ENCODE results near the gene DENND4A.

DNA sequence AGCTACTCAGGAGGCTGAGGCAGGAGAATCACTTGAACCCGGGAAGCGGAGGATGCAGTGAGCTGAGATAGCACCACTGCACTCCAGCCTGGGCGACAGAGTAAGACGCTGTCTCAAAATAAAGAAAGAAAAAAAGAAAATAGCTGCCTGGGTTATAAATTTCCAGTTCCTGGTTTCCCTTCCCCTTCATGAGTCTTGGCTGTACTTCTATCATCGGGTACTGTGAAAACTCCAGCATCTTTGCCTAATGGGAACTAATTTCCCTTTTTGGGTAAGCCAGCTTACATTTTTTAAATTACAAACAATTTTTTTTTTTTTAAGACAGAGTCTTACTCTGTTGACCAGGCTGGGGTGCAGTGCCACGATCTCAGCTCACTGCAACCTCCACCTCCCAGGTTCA is 15.0 kb downstream of the DENND4A start:
- no peak for TF ChIP-seq ZNF843 (tag by site-specific recombination; IDR thresholded peaks at IDR 0.05)
- TF ChIP-seq ZNF274 (IDR thresholded peaks at IDR 0.05; ENCODE audit: low read length), result no peak
- no peak for TF ChIP-seq ZNF274 (tag by site-specific recombination; IDR thresholded peaks at IDR 0.05; ENCODE audit: borderline replicate concordance)
- TF ChIP-seq ZNF133 (tag by site-specific recombination; IDR thresholded peaks at IDR 0.05), result no peak
- TF ChIP-seq ZNF561 (tag by site-specific recombination; IDR thresholded peaks at IDR 0.05; ENCODE audit: borderline replicate concordance), result no peak
- TF ChIP-seq CTCF (tag by site-specific recombination; IDR thresholded peaks at IDR 0.05), result no peak
- TF ChIP-seq REPIN1 (tag by site-specific recombination; IDR thresholded peaks at IDR 0.05; ENCODE audit: low read depth), result no peak
- TF ChIP-seq ZNF624 (tag by site-specific recombination; IDR thresholded peaks at IDR 0.05), result no peak
- no peak for TF ChIP-seq ZNF530 (tag by site-specific recombination; IDR thresholded peaks at IDR 0.05; ENCODE audit: low read depth)
- no peak for TF ChIP-seq GFI1B (tag by site-specific recombination; IDR thresholded peaks at IDR 0.05)
- TF ChIP-seq ZNF394 (tag by site-specific recombination; IDR thresholded peaks at IDR 0.05; ENCODE audit: borderline replicate concordance), result no peak
- TF ChIP-seq ZNF677 (tag by site-specific recombination; IDR thresholded peaks at IDR 0.05), result no peak

All from HEK293 (cell line).